Measurements from ENCODE around the gene FBXL3. TPM values are rescaled to one million over a fixed set of nuclear protein-coding genes. Genes with fewer than 3 reads are reported as not detected.
"Not testable (repeated sequence)": the region's sequence is repeated elsewhere in the genome, so short reads cannot be mapped to it uniquely, and the experiment has no call there.

The FBXL3 gene
- total and polyA plus RNA-seq, 2 of the 8 experiments (the other 6 are each of a cell fraction or from before 2014, with no cell fraction given), result 4.9 to 14.9 TPM

- TF ChIP-seq RNF2 (IDR thresholded peaks at IDR 0.05; ENCODE audit: borderline replicate concordance, low read depth, low read length, missing control alignments, poor library complexity, severe bottlenecking) (no peak), BACH1 (IDR thresholded peaks at IDR 0.05; ENCODE audit: low read length) (no peak)
These were observed 13.0 kb downstream of the FBXL3 start (continued) for GRCh38 chr13:77013853-77014542.

- H3K79me1 ChIP-seq (ENCODE audit: low read depth, low read length); H2BK20ac ChIP-seq (ENCODE audit: low read length); H3K79me2 ChIP-seq (ENCODE audit: control insufficient read depth in 1 of 2, insufficient read depth in 2 of 2, low read length in 2 of 2); H2AFZ ChIP-seq (ENCODE audit: low read length); H4K5ac ChIP-seq (ENCODE audit: insufficient read length, low read depth, low read length); H3K27ac ChIP-seq (ENCODE audit: low read depth, low read length); H3K4me3 ChIP-seq (ENCODE audit: extremely low read depth in 1 of 4, insufficient read depth in 2 of 4, low read depth in 3 of 4, low read length in 4 of 4); H2BK12ac ChIP-seq (ENCODE audit: low read depth, low read length); H3K9ac ChIP-seq (replicated peaks in 1 of 4; ENCODE audit: extremely low read depth in 1 of 4, low read depth in 3 of 4, low read length in 3 of 4); H3K14ac ChIP-seq (ENCODE audit: insufficient read length); H3K4me1 ChIP-seq (replicated peaks in 1 of 4; ENCODE audit: control insufficient read depth in 3 of 4, insufficient read depth in 4 of 4, low read length in 3 of 4); H3K4ac ChIP-seq (replicated peaks; ENCODE audit: insufficient read length, low read depth, low read length); H3K18ac ChIP-seq (ENCODE audit: extremely low read depth, low read length); POLR2A ChIA-PET (ENCODE audit: partially characterized antibody); H3K56ac ChIP-seq (replicated peaks; ENCODE audit: insufficient read length, low read depth, low read length); H2BK120ac ChIP-seq (replicated peaks; ENCODE audit: low read depth, low read length); H3K9me3 ChIP-seq (ENCODE audit: insufficient read depth in 2 of 2, low read depth in 1 of 2, low read length in 1 of 2); H3K23me2 ChIP-seq (ENCODE audit: low read depth, low read length); DNase-seq (ENCODE audit: low read depth in 1 of 2, low spot score in 2 of 2); FAIRE-seq; H2BK5ac ChIP-seq (ENCODE audit: low read depth, low read length); H4K91ac ChIP-seq (replicated peaks; ENCODE audit: insufficient read length, low read length); H2BK15ac ChIP-seq (ENCODE audit: low read length); H3K4me2 ChIP-seq (ENCODE audit: insufficient read depth in 1 of 2, low read depth in 2 of 2, low read length in 2 of 2); H3K23ac ChIP-seq (ENCODE audit: insufficient read length); H4K20me1 ChIP-seq (replicated peaks in 1 of 2; ENCODE audit: control insufficient read depth in 1 of 2, insufficient read depth in 2 of 2, low read length in 2 of 2); H3K27me3 ChIP-seq (replicated peaks in 1 of 4; ENCODE audit: control insufficient read depth in 3 of 4, extremely low read depth in 1 of 4, insufficient read depth in 3 of 4, low read length in 3 of 4); H2AK5ac ChIP-seq (ENCODE audit: low read depth, low read length); H4K8ac ChIP-seq (ENCODE audit: extremely low read depth, insufficient read depth, low read length): not testable (repeated sequence)
- CTCF ChIA-PET (ENCODE audit: partially characterized antibody), result interaction anchor here (1.0 to 1.8 kb wide), 3 partner anchors 9 to 11 kb away, joined by 3 to 4 read pairs (median 3); no protein-coding TSS in a partner anchor
- WGBS, 2 experiments (ENCODE audit: extremely low coverage in 1 of 2, insufficient coverage in 1 of 2, insufficient read length in 1 of 2, insufficient replicate concordance in 2 of 2, low coverage in 1 of 2, low lambda C conversion rate in 2 of 2, missing lambda C conversion rate in 1 of 2), result 86% methylated on average over 5 of the region's 5 CpGs; no CpG with 5 or more reads in 1 of the 2 experiments
- H3K36me3 ChIP-seq (ENCODE audit: control insufficient read depth in 2 of 4, insufficient read depth in 4 of 4, low read length in 3 of 4), result peaks cover 10 to 64% (median 29%) of the 10 kb centered on the region in 4 experiments; a peak in 7 of 8 replicates
These were observed 17.2 kb downstream of the FBXL3 start for GRCh38 chr13:77009719-77010118.
